Measurements from ENCODE around the gene C3orf33. TPM values are rescaled to one million over a fixed set of nuclear protein-coding genes. Genes with fewer than 3 reads are reported as not detected.

Gene C3orf33
- total and polyA plus RNA-seq, 2 experiments from 2014 or later: 3.5 to 4.7 TPM

- no peak for DNase-seq (ENCODE audit: low spot score)
- no peaks in the 10 kb centered on the region for H3K36me3 Mint-ChIP-seq (ENCODE audit: low read depth)
Observed at GRCh38 chr3:155807823-155808222, 1.7 kb upstream of the C3orf33 start.

More at GRCh38 chr3:155807823-155808222, 1.7 kb upstream of the C3orf33 start:
- peaks cover 6% of the 10 kb centered on the region; the same call in 1 of the 2 replicates for H3K4me1 ChIP-seq (ENCODE audit: insufficient read depth)
- no peak overlapping the region for H3K4me2 ChIP-seq
- peak overlapping the region; percentile 65; the same call in 1 of the 2 replicates for H2AFZ ChIP-seq
- no peak overlapping the region for H3K4me3 ChIP-seq
- TF ChIP-seq ZNF114 (CRISPR knock-in tag; IDR thresholded peaks at IDR 0.05): no peak
- TF ChIP-seq ZNF462 (CRISPR knock-in tag; IDR thresholded peaks at IDR 0.05): no peak
- no peak for TF ChIP-seq JUNB (IDR thresholded peaks at IDR 0.05; ENCODE audit: unreplicated experiment)
- TF ChIP-seq CTCF (conservative IDR thresholded peaks at IDR 0.05; ENCODE audit: low read depth in 2 of 2): no peak
- TF ChIP-seq NANOG (IDR thresholded peaks at IDR 0.05; ENCODE audit: borderline replicate concordance): no peak
- TF ChIP-seq ETS1 (IDR thresholded peaks at IDR 0.05): no peak
- TF ChIP-seq ZNF331 (CRISPR knock-in tag; IDR thresholded peaks at IDR 0.05; ENCODE audit: low read depth): no peak
- no peak for TF ChIP-seq EZH2phosphoT487 (IDR thresholded peaks at IDR 0.05; ENCODE audit: unreplicated experiment)
- no peak for TF ChIP-seq EZH2 (IDR thresholded peaks at IDR 0.05; ENCODE audit: low read depth, unreplicated experiment)
- no peak for TF ChIP-seq POLR2AphosphoS5 (IDR thresholded peaks at IDR 0.05; ENCODE audit: low read depth)
- TF ChIP-seq REST (IDR thresholded peaks at IDR 0.05; ENCODE audit: unreplicated experiment): no peak
- TF ChIP-seq CREB1 (CRISPR knock-in tag; IDR thresholded peaks at IDR 0.05; ENCODE audit: low read depth): no peak
- no peak for TF ChIP-seq STAT1 (IDR thresholded peaks at IDR 0.05; ENCODE audit: unreplicated experiment)
- no peaks in the 10 kb centered on the region for H4K20me1 ChIP-seq (replicated peaks; ENCODE audit: insufficient read depth)
- H3K27me3 ChIP-seq (ENCODE audit: insufficient read depth): peaks cover 3% of the 10 kb centered on the region; the same call in 1 of the 2 replicates
- H3K27ac ChIP-seq (ENCODE audit: low read depth): no peak overlapping the region
- Mint-ChIP-seq H3K4me1 (peaks cover 4% of the 10 kb centered on the region; the same call in 2 of the 3 replicates), H3K27me3 (ENCODE audit: insufficient read depth, low read depth, poor library complexity) (peaks cover 5% of the 10 kb centered on the region), H3K27ac (no peak overlapping the region), H3K4me3 (no peak overlapping the region), H3K9me3 (no peaks in the 10 kb centered on the region; the same call in 2 of the 3 replicates)
- H3F3A ChIP-seq (replicated peaks; ENCODE audit: low read depth): no peaks in the 10 kb centered on the region; the same call in 1 of the 2 replicates
- H3K79me2 ChIP-seq (replicated peaks; ENCODE audit: insufficient read depth): no peaks in the 10 kb centered on the region
- no peaks in the 10 kb centered on the region for H3K36me3 ChIP-seq (ENCODE audit: insufficient read depth)
- ATAC-seq: no peak
- H3K9me2 ChIP-seq (ENCODE audit: insufficient read depth): no peaks in the 10 kb centered on the region

Data from GM23338 (cell line).